Kidney (tissue), 14 donors: ENCODE measurements around the gene ZNF148. TPM values are rescaled to one million over a fixed set of nuclear protein-coding genes. Genes with fewer than 3 reads are reported as not detected.

ENCODE experiments used
- DNase-seq, 5 donors: peaks; one replicate each; pipeline ENCODE4 v3.0.0-alpha.2; 2013 to 2020
- FAIRE-seq: peaks from 2 replicates; lab custom pipeline; 2012; peaks lifted over from hg19 to GRCh38; lab: Jason Lieb, UNC
- H3K27ac ChIP-seq, 2 donors: one replicate each; pipeline ENCODE4 v1.7.0; 2013; ENCODE audit warnings: low read depth in 2 of 2, low read length in 2 of 2, inconsistent platforms in 1 of 2
- H3K27me3 ChIP-seq: one replicate; pipeline ENCODE4 v1.7.1; 2013; ENCODE audit warnings: low read length, inconsistent platforms; ENCODE audit not compliant: control insufficient read depth, insufficient read depth
- H3K36me3 ChIP-seq, 3 donors: one replicate each; pipeline versions ENCODE4 v1.7.0 to v1.7.1; 2013; ENCODE audit warnings: low read length in 3 of 3, control low read depth in 1 of 3, inconsistent platforms in 1 of 3; ENCODE audit not compliant: insufficient read depth in 3 of 3, control insufficient read depth in 2 of 3
- H3K4me1 ChIP-seq, 3 donors: one replicate each; pipeline versions ENCODE4 v1.7.0 to v1.7.1; 2013; ENCODE audit warnings: low read length in 3 of 3, inconsistent platforms in 1 of 3, low read depth in 1 of 3; ENCODE audit not compliant: control insufficient read depth in 2 of 3, insufficient read depth in 2 of 3
- H3K4me3 ChIP-seq, 3 donors: one replicate each; pipeline versions ENCODE4 v1.7.0 to v1.8.1; 2013; ENCODE audit warnings: low read length in 3 of 3, control low read depth in 1 of 3, inconsistent platforms in 1 of 3
- H3K9ac ChIP-seq, 3 donors: one replicate each; pipeline versions ENCODE4 v1.7.0 to v1.7.1; 2013; ENCODE audit warnings: low read length in 3 of 3, control low read depth in 1 of 3, inconsistent platforms in 1 of 3
- H3K9me3 ChIP-seq, 3 donors: one replicate each; pipeline versions ENCODE4 v1.7.0 to v1.7.1; 2013; ENCODE audit warnings: low read length in 3 of 3, control low read depth in 1 of 3, inconsistent platforms in 1 of 3; ENCODE audit not compliant: control insufficient read depth in 2 of 3, insufficient read depth in 1 of 3
- intact Hi-C: fragments of 100-400 bp; cut with DNase I; formaldehyde crosslinking; loops from one replicate; pipeline ENCODE4 v1.11.1; 2022
- polyA plus RNA-seq: library from polyadenylated mRNA; stranded (reverse); fragments of 350-450 nt; fragmentation: Illumina TruSeq; extraction: RNeasy Lipid Tissue Mini Kit (QIAGEN cat#74804); gene quantifications from one replicate; pipeline ENCODE4 v1.2.3, GENCODE V29; 2014; ENCODE audit warnings: low read depth, low replicate concordance; ENCODE audit not compliant: insufficient read depth
- total RNA-seq: library from RNA; stranded (reverse); fragmentation: NEBNext Ultra II Directional; extraction: Animal tissue kit (Norgen Biotek cat#: 25700); gene quantifications from one replicate; pipeline ENCODE4 v1.2.1, GENCODE V29; 2021
- TF ChIP-seq, protein P1 (sequence below): IDR thresholded peaks from 3 replicates; pipeline ENCODE4 v1.5.1; 2012; ENCODE audit warnings: mild to moderate bottlenecking, moderate library complexity, borderline replicate concordance; ENCODE audit not compliant: insufficient read depth; ENCODE audit errors: extremely low read depth
- donor health status: control.
- donor health status: control.
- donor health status: control.
- donor health status: control.
- donor health status: control.
- donor health status: DM: yes; HTN: yes; CAD: no.
- donor health status: Normal renal cell carcinoma (clear cell type).

Gene ZNF148
- total and polyA plus RNA-seq, 2 donors from 2014 or later: 5.4 to 74.4 TPM

GRCh38 chr3:125212091-125212508 lies 163.0 kb downstream of the ZNF148 start:
- no peaks in the 10 kb centered on the region for H3K36me3 ChIP-seq
- peak overlapping the region; percentile 6 to 55 (median 47) for H3K4me3 ChIP-seq
- H3K27ac ChIP-seq: no peak overlapping the region
- intact Hi-C loops: no loop called here
- DNase-seq (peak in 4 of 5 donors; percentile 56 to 75 (median 64)), FAIRE-seq (no peak)
- H3K9me3 ChIP-seq: no peaks in the 10 kb centered on the region
- H3K9ac ChIP-seq: peak overlapping the region in 1 of 3 donors; percentile 26
- H3K27me3 ChIP-seq: peaks cover 3% of the 10 kb centered on the region
- TF ChIP-seq, protein P1, sequence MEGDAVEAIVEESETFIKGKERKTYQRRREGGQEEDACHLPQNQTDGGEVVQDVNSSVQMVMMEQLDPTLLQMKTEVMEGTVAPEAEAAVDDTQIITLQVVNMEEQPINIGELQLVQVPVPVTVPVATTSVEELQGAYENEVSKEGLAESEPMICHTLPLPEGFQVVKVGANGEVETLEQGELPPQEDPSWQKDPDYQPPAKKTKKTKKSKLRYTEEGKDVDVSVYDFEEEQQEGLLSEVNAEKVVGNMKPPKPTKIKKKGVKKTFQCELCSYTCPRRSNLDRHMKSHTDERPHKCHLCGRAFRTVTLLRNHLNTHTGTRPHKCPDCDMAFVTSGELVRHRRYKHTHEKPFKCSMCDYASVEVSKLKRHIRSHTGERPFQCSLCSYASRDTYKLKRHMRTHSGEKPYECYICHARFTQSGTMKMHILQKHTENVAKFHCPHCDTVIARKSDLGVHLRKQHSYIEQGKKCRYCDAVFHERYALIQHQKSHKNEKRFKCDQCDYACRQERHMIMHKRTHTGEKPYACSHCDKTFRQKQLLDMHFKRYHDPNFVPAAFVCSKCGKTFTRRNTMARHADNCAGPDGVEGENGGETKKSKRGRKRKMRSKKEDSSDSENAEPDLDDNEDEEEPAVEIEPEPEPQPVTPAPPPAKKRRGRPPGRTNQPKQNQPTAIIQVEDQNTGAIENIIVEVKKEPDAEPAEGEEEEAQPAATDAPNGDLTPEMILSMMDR: no peak
- peaks cover 0 to 3% (median 0%) of the 10 kb centered on the region in 3 donors for H3K4me1 ChIP-seq

GRCh38 chr3:125211523-125212090 lies 163.5 kb downstream of the ZNF148 start:
- H3K9me3 ChIP-seq: no peaks in the 10 kb centered on the region
- peaks cover 0 to 3% (median 0%) of the 10 kb centered on the region in 3 donors for H3K4me1 ChIP-seq
- H3K27ac ChIP-seq: no peak overlapping the region
- TF ChIP-seq, protein P1: no peak
- FAIRE-seq: no peak
- H3K9ac ChIP-seq: peak overlapping the region in 1 of 3 donors; percentile 26
- intact Hi-C loops: no loop called here
- no peaks in the 10 kb centered on the region for H3K36me3 ChIP-seq
- peak overlapping the region; percentile 6 to 55 (median 47) for H3K4me3 ChIP-seq
- H3K27me3 ChIP-seq: peaks cover 3% of the 10 kb centered on the region
- DNase-seq: peak in 1 of 5 donors; percentile 52

DNA sequence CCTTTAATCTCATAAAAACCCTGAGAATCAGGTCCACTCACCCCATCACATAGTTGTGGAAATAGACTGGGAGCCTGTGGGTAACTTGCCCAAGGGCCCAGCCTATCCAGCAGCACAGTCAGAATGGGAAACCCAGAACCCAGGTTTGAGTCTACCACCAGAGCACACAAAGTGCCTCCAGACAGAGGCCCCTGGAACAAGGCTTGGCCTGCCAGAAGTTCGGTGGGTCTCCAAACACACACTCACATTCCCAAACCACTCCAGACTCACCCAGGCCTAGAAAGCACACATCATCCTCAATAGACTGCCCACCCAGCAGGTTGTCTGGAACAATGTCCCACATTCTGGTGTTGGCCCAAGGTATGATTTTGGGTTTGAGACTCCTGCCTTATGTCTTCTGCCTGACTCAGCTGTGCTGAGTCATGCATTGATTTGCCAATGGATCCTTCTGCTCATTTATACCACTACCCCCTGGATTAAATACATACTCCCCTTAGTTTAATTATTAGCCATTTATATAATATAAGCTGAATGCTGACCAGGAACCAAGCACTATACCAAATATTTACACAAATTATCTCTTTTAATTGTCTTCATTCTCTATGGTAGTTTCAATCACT lies 167.1 kb downstream of the ZNF148 start:
- Histone ChIP-seq H3K4me3 (no peak overlapping the region), H3K9ac (no peak overlapping the region), H3K36me3 (no peaks in the 10 kb centered on the region), H3K27me3 (no peaks in the 10 kb centered on the region), H3K4me1 (peaks cover 0 to 2% (median 0%) of the 10 kb centered on the region in 3 donors), H3K27ac (no peak overlapping the region), H3K9me3 (no peaks in the 10 kb centered on the region)
- FAIRE-seq (no peak), DNase-seq (no peak)
- TF ChIP-seq, protein P1: no peak
- intact Hi-C loops: no loop called here
